Vagina (tissue), 2 donors: Measurements from ENCODE around the gene MEGF8. TPM values are rescaled to one million over a fixed set of nuclear protein-coding genes. Genes with fewer than 3 reads are reported as not detected.

Experiments used
- DNase-seq, 2 donors: peaks; one replicate each; pipeline ENCODE4 v3.0.0-alpha.2; 2017; ENCODE audit errors: extremely low spot score in 2 of 2
- H3K27ac ChIP-seq: fragments of 200-600 bp; sonication (generic); one replicate; pipeline ENCODE4 v1.5.1; 2019
- H3K27me3 ChIP-seq: fragments of 200-600 bp; sonication (generic); one replicate; pipeline ENCODE4 v1.5.1; 2019
- H3K36me3 ChIP-seq, 2 donors: fragments of 200-600 bp; sonication (generic); one replicate each; pipeline ENCODE4 v1.5.1; 2017 to 2019
- H3K4me1 ChIP-seq: fragments of 200-600 bp; sonication (generic); one replicate; pipeline ENCODE4 v1.5.1; 2019
- H3K4me3 ChIP-seq, 2 donors: fragments of 200-600 bp; sonication (generic); 1 replicate in 1 of 2; 2 replicates in 1 of 2; pipeline ENCODE4 v1.5.1; 2016 to 2019
- H3K9me3 ChIP-seq: fragments of 200-600 bp; sonication (generic); one replicate; pipeline ENCODE4 v1.5.1; 2019
- CTCF ChIP-seq, 3 experiments: fragments of 450-650 bp in 2 of 3; fragments of 200-600 bp in 1 of 3; sonication (generic) in 1 of 3; IDR thresholded peaks; one replicate each; pipeline ENCODE4 v1.5.1; 2017 to 2019; ENCODE audit warnings: antibody characterized with exemption in 3 of 3, mild to moderate bottlenecking in 2 of 3, moderate library complexity in 2 of 3
- POLR2A ChIP-seq, 2 donors: fragments of 450-650 bp; IDR thresholded peaks; one replicate each; pipeline ENCODE4 v1.6.1; 2017; ENCODE audit warnings: antibody characterized with exemption in 2 of 2, mild to moderate bottlenecking in 2 of 2, moderate library complexity in 2 of 2
- POLR2AphosphoS5 ChIP-seq, 2 donors: sonication (generic); formaldehyde crosslinking; IDR thresholded peaks; one replicate each; pipeline ENCODE4 v1.9.0; 2017; ENCODE audit warnings: antibody characterized with exemption in 2 of 2, mild to moderate bottlenecking in 2 of 2, low read depth in 1 of 2; ENCODE audit not compliant: insufficient read depth in 1 of 2
- intact Hi-C: fragments of 100-400 bp; cut with DNase I; formaldehyde crosslinking; loops from one replicate; pipeline ENCODE4 v1.15.1; 2023
- total RNA-seq: library from RNA; depleted of rRNA; stranded (reverse); fragments of >200 nt; gene quantifications from one replicate; pipeline ENCODE4 v1.2.3, GENCODE V29; 2016

Gene MEGF8
- total RNA-seq, 1 donor from 2014 or later = 13.5 TPM

- TF ChIP-seq CTCF (IDR thresholded peaks at IDR 0.05) (no peak), POLR2A (IDR thresholded peaks at IDR 0.05) (no peak), POLR2AphosphoS5 (IDR thresholded peaks at IDR 0.05; ENCODE audit: insufficient read depth in 1 of 2, low read depth in 1 of 2) (no peak)
- Histone ChIP-seq H3K4me3 (no peak overlapping the region), H3K27me3 (no peaks in the 10 kb centered on the region), H3K9me3 (no peaks in the 10 kb centered on the region), H3K4me1 (no peaks in the 10 kb centered on the region), H3K27ac (no peak overlapping the region), H3K36me3 (peaks cover 0 to 10% of the 10 kb centered on the region in 2 donors)
- DNase-seq = no peak
- intact Hi-C loops = no loop called here
Observed at GRCh38 chr19:42345191-42345812, 19.9 kb downstream of the MEGF8 start.

- peaks cover 0 to 16% of the 10 kb centered on the region in 2 donors for H3K36me3 ChIP-seq
Observed at GRCh38 chr19:42348211-42348610, 22.8 kb downstream of the MEGF8 start.

GRCh38 chr19:42349378-42350107 lies 24.1 kb downstream of the MEGF8 start:
- H3K4me1 ChIP-seq = no peaks in the 10 kb centered on the region
- H3K4me3 ChIP-seq = no peak overlapping the region
- H3K27me3 ChIP-seq = no peaks in the 10 kb centered on the region
- H3K27ac ChIP-seq = no peak overlapping the region
- no peak for DNase-seq
- H3K9me3 ChIP-seq = no peaks in the 10 kb centered on the region
- intact Hi-C loops = no loop called here
- peaks cover 0 to 15% of the 10 kb centered on the region in 2 donors for H3K36me3 ChIP-seq
- TF ChIP-seq POLR2AphosphoS5 (IDR thresholded peaks at IDR 0.05; ENCODE audit: insufficient read depth in 1 of 2, low read depth in 1 of 2) = no peak
- TF ChIP-seq CTCF (IDR thresholded peaks at IDR 0.05) = no peak
- TF ChIP-seq POLR2A (IDR thresholded peaks at IDR 0.05) = no peak

More at GRCh38 chr19:42348211-42348610, 22.8 kb downstream of the MEGF8 start:
- no peak overlapping the region for H3K27ac ChIP-seq
- intact Hi-C loops = no loop called here
- no peak for DNase-seq
- no peak overlapping the region for H3K4me3 ChIP-seq
- H3K27me3 ChIP-seq = no peaks in the 10 kb centered on the region
- TF ChIP-seq CTCF (IDR thresholded peaks at IDR 0.05) = no peak
- no peak for TF ChIP-seq POLR2A (IDR thresholded peaks at IDR 0.05)
- TF ChIP-seq POLR2AphosphoS5 (IDR thresholded peaks at IDR 0.05; ENCODE audit: insufficient read depth in 1 of 2, low read depth in 1 of 2) = no peak
- H3K4me1 ChIP-seq = no peaks in the 10 kb centered on the region
- H3K9me3 ChIP-seq = no peaks in the 10 kb centered on the region

- TF ChIP-seq POLR2A (IDR thresholded peaks at IDR 0.05) (no peak), CTCF (IDR thresholded peaks at IDR 0.05) (no peak), POLR2AphosphoS5 (IDR thresholded peaks at IDR 0.05; ENCODE audit: insufficient read depth in 1 of 2, low read depth in 1 of 2) (no peak)
- H3K27ac ChIP-seq = no peak overlapping the region
- H3K4me1 ChIP-seq = no peaks in the 10 kb centered on the region
- no peak for DNase-seq
- H3K4me3 ChIP-seq = no peak overlapping the region
- no peaks in the 10 kb centered on the region for H3K27me3 ChIP-seq
- peaks cover 0 to 15% of the 10 kb centered on the region in 2 donors for H3K36me3 ChIP-seq
- intact Hi-C loops = no loop called here
- no peaks in the 10 kb centered on the region for H3K9me3 ChIP-seq
Observed at GRCh38 chr19:42350417-42350816, 25.0 kb downstream of the MEGF8 start.
